Body of pancreas (tissue), 4 donors: ENCODE data around the gene FAM72D. TPM values are rescaled to one million over a fixed set of nuclear protein-coding genes. Genes with fewer than 3 reads are reported as not detected.
"Not testable (repeated sequence)": the region's sequence is repeated elsewhere in the genome, so short reads cannot be mapped to it uniquely, and the experiment has no call there.

Experiments
- ATAC-seq: fragments of 150-250 bp; one replicate; pipeline ENCODE4 v1.9.1; 2016
- DNase-seq, 4 donors: peaks; one replicate each; pipeline ENCODE4 v3.0.0-alpha.2; 2019
- H3K27ac ChIP-seq, 4 donors: fragments of 200-600 bp; sonication (generic); 1 replicate in 3 of 4; 2 replicates in 1 of 4; pipeline versions ENCODE4 v1.5.1 to v1.6.1; 2016 to 2019; ENCODE audit warnings: mild to moderate bottlenecking in 1 of 4, mixed read lengths in 1 of 4, moderate library complexity in 1 of 4
- H3K27me3 ChIP-seq, 2 donors: fragments of 200-600 bp; sonication (generic); one replicate each; pipeline ENCODE4 v1.6.0; 2016; ENCODE audit warnings: mild to moderate bottlenecking in 1 of 2
- H3K36me3 ChIP-seq, 2 donors: fragments of 200-600 bp; sonication (generic); replicated peaks in 1 of 2; 2 replicates each; pipeline ENCODE4 v1.5.1; 2016; ENCODE audit warnings: low read depth in 2 of 2; ENCODE audit not compliant: insufficient read depth in 1 of 2
- H3K4me1 ChIP-seq: fragments of 200-600 bp; sonication (generic); one replicate; pipeline ENCODE4 v1.6.0; 2016
- H3K4me3 ChIP-seq, 2 donors: fragments of 200-600 bp; sonication (generic); 1 replicate in 1 of 2; 2 replicates in 1 of 2; pipeline ENCODE4 v1.5.1; 2016 to 2019
- H3K9me3 ChIP-seq, 3 donors: fragments of 200-600 bp; sonication (generic); 1 replicate in 2 of 3; 2 replicates in 1 of 3; pipeline ENCODE4 v1.5.1; 2016
- WGBS, 2 donors: methylation state at CpG; one replicate each; pipeline ENCODE4 v1.1.5; 2017; 5-methylcytosine and 5-hydroxymethylcytosine counted together
- intact Hi-C: fragments of 100-400 bp; cut with DNase I; formaldehyde crosslinking; loops from one replicate; pipeline ENCODE4 v1.15.1; 2023
- total RNA-seq, 2 donors: library from RNA; depleted of rRNA; stranded (reverse); fragments of >200 nt; gene quantifications; one replicate each; pipeline ENCODE4 v1.1.0, GENCODE V29; 2016

FAM72D gene
- total RNA-seq, 2 donors from 2014 or later = not detected

DNA sequence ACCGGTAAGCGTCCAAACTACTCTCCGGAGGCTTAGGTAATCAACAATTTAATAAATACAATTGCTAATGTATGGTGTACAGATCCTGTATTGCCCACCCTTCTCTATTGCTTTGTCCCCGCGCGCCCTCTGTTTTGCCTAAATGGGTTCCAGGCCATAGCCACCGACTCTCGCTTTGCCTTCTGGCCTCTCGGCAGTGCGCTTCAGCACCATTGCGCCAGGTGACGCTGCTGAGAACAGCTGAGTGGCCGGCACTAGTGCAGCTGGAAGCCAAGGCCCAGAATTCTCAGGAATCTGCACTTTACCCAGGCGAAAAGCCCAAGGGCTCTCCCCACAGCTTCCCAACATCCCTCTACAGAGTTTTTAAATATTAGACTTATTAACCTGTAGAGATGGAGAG lies 61.9 kb downstream of the FAM72D start:
- not testable (repeated sequence) for DNase-seq

GRCh38 chr1:145161046-145161752 lies 65.4 kb downstream of the FAM72D start:
- ATAC-seq, H3K4me3 ChIP-seq, intact Hi-C loops, DNase-seq, H3K36me3 ChIP-seq, H3K27ac ChIP-seq, H3K4me1 ChIP-seq, H3K9me3 ChIP-seq, H3K27me3 ChIP-seq: not testable (repeated sequence)
- WGBS, 2 donors = 8 to 24% methylated on average over 5 of the region's 26 CpGs

More for the DNA sequence above, 61.9 kb downstream of the FAM72D start:
- H3K9me3 ChIP-seq, H3K27ac ChIP-seq, H3K27me3 ChIP-seq, intact Hi-C loops, H3K4me1 ChIP-seq, H3K36me3 ChIP-seq, H3K4me3 ChIP-seq: not testable (repeated sequence)
- WGBS, 2 donors = no CpG with 5 or more reads among the region's 14 CpGs
- ATAC-seq = peak; percentile 71

Other genes starting within 250 kb of the FAM72D start
- 1 to 10 TPM; 7.5 to 9.6 TPM for gene SRGAP2B, start 646 bp upstream of the FAM72D start, total RNA-seq
- not detected for gene PPIAL4D, start 146.2 kb downstream of the FAM72D start, total RNA-seq